ENCODE results near the gene CPSF2. TPM values are rescaled to one million over a fixed set of nuclear protein-coding genes. Genes with fewer than 3 reads are reported as not detected.
A peak's percentile ranks its signal among the peaks of the same experiment; 100 is the strongest.

Gene CPSF2
- total and polyA plus RNA-seq, 2 of the 13 experiments (the other 11 are each of a cell fraction or from before 2014, with no cell fraction given), result 14.3 to 67.9 TPM

DNA sequence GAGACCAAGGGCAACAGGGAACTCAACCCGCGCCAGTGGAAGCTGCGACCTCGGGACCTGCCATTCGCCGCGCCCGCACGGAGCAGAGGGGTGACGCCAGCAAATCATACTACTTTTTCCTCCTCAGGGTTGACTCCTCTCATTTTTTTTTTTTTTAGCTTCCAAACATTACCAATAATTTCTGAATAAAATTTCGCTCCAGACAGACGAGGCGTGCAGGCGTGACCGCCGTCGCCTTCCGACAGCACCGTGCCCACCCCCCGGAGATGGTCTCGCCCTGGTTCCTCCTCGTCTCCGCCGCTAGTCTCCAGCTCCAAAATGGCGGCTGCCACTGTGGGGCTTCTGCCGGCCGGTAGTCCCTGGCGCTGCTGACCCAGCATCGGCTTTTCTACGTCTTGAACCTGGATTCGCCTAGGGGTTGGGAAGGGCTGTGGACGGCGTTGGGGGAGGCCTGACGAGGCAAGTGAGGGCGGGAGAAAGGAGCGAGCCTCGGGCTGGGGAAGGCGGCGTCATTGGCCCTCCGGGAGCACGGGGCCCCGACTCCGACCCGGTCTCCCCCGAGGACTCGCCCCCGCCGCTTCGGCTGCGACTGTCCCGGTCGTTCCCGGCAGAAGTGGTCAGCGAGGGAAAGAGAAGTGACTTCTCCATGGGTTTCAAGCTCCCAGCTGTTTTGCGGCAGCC lies at the start of gene CPSF2, which contains the start of gene NDUFB1 (continued):
- TF ChIP-seq, protein P1, sequence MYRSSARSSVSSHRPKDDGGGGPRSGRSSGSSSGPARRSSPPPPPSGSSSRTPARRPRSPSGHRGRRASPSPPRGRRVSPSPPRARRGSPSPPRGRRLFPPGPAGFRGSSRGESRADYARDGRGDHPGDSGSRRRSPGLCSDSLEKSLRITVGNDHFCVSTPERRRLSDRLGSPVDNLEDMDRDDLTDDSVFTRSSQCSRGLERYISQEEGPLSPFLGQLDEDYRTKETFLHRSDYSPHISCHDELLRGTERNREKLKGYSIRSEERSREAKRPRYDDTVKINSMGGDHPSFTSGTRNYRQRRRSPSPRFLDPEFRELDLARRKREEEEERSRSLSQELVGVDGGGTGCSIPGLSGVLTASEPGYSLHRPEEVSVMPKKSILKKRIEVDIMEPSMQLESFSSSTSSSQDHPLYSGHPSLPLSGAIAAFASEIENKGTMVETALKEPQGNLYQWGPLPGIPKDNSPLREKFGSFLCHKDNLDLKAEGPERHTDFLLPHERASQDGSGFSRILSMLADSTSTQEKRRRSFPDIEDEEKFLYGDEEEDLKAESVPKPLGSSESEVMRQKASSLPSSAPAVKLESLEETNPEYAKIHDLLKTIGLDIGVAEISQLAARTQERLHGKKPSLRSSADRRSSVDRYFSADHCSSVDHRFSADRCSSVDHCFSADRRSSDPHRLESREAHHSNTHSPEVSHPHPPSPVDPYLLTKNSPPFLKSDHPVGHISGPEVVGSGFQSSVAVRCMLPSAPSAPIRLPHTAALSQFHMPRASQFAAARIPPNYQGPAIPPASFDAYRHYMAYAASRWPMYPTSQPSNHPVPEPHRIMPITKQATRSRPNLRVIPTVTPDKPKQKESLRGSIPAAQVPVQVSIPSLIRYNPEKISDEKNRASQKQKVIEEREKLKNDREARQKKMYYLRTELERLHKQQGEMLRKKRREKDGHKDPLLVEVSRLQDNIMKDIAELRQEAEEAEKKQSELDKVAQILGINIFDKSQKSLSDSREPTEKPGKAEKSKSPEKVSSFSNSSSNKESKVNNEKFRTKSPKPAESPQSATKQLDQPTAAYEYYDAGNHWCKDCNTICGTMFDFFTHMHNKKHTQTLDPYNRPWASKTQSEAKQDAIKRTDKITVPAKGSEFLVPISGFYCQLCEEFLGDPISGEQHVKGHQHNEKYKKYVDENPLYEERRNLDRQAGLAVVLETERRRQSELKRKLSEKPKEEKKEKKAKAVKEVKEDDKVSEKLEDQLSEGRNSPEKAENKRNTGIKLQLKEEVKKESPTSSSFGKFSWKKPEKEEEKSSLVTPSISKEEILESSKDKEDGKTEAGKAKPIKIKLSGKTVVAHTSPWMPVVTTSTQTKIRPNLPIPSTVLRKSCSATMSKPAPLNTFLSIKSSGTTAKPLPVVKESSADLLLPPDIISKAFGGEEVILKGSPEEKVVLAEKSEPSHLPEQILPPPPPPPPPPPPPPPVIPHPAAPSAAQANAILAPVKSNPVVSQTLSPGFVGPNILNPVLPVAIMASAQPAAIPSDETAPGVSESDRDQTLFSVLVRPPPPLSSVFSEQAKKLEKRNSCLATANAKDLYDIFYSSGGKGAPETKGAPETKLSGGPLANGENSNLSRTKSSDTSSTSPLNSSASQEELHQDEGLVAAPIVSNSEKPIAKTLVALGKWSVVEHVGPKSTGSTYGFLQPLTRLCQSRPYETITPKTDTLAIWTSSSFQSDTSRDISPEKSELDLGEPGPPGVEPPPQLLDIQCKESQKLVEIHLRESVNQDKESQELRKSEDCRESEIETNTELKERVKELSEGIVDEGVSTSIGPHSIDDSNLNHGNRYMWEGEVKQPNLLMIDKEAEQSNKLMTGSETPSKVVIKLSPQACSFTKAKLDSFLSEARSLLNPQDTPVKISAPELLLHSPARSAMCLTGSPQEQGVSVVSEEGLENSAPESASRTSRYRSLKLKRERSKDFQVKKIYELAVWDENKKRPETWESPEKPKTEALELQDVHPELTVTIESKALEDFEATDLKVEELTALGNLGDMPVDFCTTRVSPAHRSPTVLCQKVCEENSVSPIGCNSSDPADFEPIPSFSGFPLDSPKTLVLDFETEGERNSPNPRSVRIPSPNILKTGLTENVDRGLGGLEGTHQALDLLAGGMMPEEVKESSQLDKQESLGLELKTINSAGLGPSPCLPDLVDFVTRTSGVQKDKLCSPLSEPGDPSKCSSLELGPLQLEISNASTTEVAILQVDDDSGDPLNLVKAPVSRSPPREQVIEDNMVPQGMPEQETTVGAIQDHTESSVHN (CRISPR knock-in tag; IDR thresholded peaks at IDR 0.05), result no peak
- TF ChIP-seq ZNF496 (CRISPR knock-in tag; IDR thresholded peaks at IDR 0.05; ENCODE audit: insufficient replicate concordance) (no peak), NFYC (CRISPR knock-in tag; IDR thresholded peaks at IDR 0.05) (no peak), ZNF124 (CRISPR knock-in tag; IDR thresholded peaks at IDR 0.05) (no peak), NFIC (IDR thresholded peaks at IDR 0.05; ENCODE audit: low read length) (no peak), ZNF329 (CRISPR knock-in tag; IDR thresholded peaks at IDR 0.05; ENCODE audit: low read depth) (peak; percentile 39; the same call in 1 of the 2 replicates), FLYWCH1 (CRISPR knock-in tag; IDR thresholded peaks at IDR 0.05) (no peak), PCBP1 (IDR thresholded peaks at IDR 0.05; ENCODE audit: borderline replicate concordance, low read depth, low read length) (peak; percentile 83; the same call in 1 of the 2 replicates), RELA (CRISPR knock-in tag; IDR thresholded peaks at IDR 0.05) (no peak), PLRG1 (conservative IDR thresholded peaks at IDR 0.05) (no peak), ZNF883 (CRISPR knock-in tag; IDR thresholded peaks at IDR 0.05; ENCODE audit: not compliant biosample characterization) (no peak), ZNF441 (CRISPR knock-in tag; IDR thresholded peaks at IDR 0.05; ENCODE audit: borderline replicate concordance) (peak; percentile 76; the same call in 1 of the 2 replicates), ZNF451 (CRISPR knock-in tag; IDR thresholded peaks at IDR 0.05) (peak; percentile 52; the same call in 1 of the 2 replicates), ZNF256 (CRISPR knock-in tag; conservative IDR thresholded peaks at IDR 0.05) (0 out of 2 replicates have a peak, but pooled peaks have one; percentile 45), ZNF33B (CRISPR knock-in tag; IDR thresholded peaks at IDR 0.05) (peak; percentile 45; the same call in 1 of the 2 replicates), FOSL1 (CRISPR knock-in tag; IDR thresholded peaks at IDR 0.05; ENCODE audit: borderline replicate concordance) (no peak), ZNF766 (CRISPR knock-in tag; IDR thresholded peaks at IDR 0.05; ENCODE audit: borderline replicate concordance) (no peak), GATAD2A (CRISPR knock-in tag; IDR thresholded peaks at IDR 0.05) (no peak; the same call in 1 of the 2 replicates), RNF2 (conservative IDR thresholded peaks at IDR 0.05; ENCODE audit: low read depth) (no peak), ZNF333 (CRISPR knock-in tag; IDR thresholded peaks at IDR 0.05; ENCODE audit: borderline replicate concordance) (no peak)
- TF ChIP-seq, protein P2, sequence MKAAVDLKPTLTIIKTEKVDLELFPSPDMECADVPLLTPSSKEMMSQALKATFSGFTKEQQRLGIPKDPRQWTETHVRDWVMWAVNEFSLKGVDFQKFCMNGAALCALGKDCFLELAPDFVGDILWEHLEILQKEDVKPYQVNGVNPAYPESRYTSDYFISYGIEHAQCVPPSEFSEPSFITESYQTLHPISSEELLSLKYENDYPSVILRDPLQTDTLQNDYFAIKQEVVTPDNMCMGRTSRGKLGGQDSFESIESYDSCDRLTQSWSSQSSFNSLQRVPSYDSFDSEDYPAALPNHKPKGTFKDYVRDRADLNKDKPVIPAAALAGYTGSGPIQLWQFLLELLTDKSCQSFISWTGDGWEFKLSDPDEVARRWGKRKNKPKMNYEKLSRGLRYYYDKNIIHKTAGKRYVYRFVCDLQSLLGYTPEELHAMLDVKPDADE (CRISPR knock-in tag; IDR thresholded peaks at IDR 0.05), result no peak; the same call in 1 of the 2 replicates
